GM03348 (cell line): Measurements from ENCODE around the gene MRPL37.
"Not testable (repeated sequence)": the region's sequence is repeated elsewhere in the genome, so short reads cannot be mapped to it uniquely, and the experiment has no call there.

Experiments
- DNase-seq: peaks from one replicate; pipeline ENCODE4 v3.0.0; 2012; ENCODE audit warnings: low spot score

MRPL37 gene

DNA sequence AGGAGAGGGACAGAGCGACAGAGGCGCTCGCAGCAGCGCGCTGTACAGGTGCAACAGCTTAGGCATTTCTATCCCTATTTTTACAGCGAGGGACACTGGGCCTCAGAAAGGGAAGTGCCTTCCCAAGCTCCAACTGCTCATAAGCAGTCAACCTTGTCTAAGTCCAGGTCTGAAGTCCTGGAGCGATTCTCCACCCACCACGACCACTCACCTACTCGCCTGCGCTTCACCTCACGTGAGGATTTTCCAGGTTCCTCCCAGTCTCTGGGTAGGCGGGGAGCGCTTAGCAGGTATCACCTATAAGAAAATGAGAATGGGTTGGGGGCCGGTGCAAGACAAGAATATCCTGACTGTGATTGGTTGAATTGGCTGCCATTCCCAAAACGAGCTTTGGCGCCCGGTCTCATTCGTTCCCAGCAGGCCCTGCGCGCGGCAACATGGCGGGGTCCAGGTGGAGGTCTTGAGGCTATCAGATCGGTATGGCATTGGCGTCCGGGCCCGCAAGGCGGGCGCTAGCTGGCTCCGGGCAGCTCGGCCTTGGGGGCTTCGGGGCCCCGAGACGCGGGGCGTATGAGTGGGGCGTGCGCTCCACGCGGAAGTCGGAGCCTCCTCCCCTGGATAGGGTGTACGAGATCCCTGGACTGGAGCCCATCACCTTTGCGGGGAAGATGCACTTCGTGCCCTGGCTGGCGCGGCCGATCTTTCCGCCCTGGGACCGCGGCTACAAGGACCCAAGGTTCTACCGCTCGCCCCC lies at the start of gene MRPL37, which contains the start of gene CYB5RL:
Gene MRPL37, plus strand, starts transcription at position 403 of the 754 bp plus-strand sequence. Its CDS starts 77 bp downstream, at position 480.
Gene CYB5RL, minus strand, starts transcription at position 266 of the 754 bp plus-strand sequence. CDS start 4,414 bp downstream, outside the sequence.
- peak; percentile 98 for DNase-seq

- no peak for DNase-seq
These were observed 49.0 kb upstream of the MRPL37 start for GRCh38 chr1:54151013-54151412.

- no peak for DNase-seq
These were observed 47.3 kb upstream of the MRPL37 start, which contains the start of gene CDCP2 for GRCh38 chr1:54152696-54153095. CDCP2 (minus strand) TSS chr1:54153000; CDS start chr1:54152922, 78 bp downstream.

- peak; percentile 90 for DNase-seq
These were observed 46.2 kb upstream of the MRPL37 start for GRCh38 chr1:54153535-54154439.

GRCh38 chr1:54156201-54156600 lies 43.8 kb upstream of the MRPL37 start:
- DNase-seq = no peak

DNA sequence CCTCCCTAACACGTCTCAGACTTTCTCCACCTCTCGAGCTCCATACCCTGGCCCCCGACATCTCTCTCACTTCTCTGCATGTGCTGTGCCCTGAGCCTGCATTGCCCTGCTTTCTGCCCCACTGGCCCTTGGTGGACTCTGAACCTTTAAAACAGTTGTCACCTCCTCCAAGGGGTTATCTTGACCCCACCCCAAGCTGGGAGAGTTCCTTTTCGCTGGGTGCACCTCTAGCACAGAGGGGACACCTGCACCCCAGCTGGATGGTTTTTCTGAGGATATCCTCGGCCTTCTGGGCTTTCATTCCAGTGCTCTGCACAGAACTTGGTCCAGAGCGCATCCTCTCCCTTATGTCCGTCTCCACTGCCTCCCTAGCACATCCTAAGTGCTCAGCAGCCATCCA lies 43.0 kb upstream of the MRPL37 start:
- no peak for DNase-seq

- no peak for DNase-seq
These were observed 42.6 kb upstream of the MRPL37 start for GRCh38 chr1:54157401-54157800.

DNA sequence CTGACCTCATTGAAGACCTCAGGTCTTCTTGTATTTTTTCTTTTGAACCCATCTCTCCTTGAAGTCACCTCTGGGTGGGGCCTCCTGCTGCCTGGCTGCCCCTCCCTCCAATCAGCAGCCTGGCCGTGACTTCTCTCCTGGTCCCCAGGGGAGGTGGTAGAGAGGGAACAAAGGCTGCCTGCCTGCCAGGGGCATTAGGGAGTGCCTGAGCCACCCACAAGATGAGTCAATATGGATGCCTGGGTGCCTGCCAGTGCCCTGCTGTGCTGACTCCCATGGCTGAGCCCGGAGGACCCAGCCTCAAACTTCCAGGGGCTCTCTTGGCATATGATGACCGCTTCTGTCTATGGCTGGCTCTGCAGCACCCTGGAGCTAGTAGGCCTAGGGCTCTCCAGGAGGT lies 41.9 kb upstream of the MRPL37 start:
- peak; percentile 39 for DNase-seq

DNA sequence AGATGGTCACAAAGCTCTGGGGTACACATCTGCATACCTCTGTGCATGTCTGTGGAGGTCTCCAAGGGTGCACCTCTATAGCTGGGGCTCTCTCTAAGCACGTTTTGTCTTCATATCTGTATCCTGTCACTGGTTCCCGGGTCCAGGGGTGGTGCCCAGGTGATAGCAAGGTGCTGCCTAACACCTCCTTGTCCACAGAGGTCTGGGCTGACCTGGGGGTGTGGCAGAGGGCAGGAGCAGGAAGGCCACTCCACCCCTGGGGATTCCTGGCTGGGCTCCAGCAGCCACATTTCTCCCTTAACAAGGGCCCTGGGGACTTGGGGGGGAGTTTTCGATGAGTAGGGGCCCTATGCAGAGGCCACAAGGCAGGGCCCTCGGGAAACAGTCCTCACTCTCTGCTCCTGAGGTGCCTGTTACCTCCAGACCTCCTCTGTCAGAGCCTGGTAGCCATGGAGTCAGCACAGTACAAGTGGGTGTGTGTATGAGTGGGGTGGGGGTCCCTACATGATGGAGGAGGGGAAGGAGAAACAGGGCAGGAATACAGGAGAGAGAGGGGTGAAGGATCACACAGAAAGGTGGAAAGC lies 40.1 kb upstream of the MRPL37 start:
- no peak for DNase-seq

GRCh38 chr1:54160351-54160750 lies 39.6 kb upstream of the MRPL37 start:
- no peak for DNase-seq

DNA sequence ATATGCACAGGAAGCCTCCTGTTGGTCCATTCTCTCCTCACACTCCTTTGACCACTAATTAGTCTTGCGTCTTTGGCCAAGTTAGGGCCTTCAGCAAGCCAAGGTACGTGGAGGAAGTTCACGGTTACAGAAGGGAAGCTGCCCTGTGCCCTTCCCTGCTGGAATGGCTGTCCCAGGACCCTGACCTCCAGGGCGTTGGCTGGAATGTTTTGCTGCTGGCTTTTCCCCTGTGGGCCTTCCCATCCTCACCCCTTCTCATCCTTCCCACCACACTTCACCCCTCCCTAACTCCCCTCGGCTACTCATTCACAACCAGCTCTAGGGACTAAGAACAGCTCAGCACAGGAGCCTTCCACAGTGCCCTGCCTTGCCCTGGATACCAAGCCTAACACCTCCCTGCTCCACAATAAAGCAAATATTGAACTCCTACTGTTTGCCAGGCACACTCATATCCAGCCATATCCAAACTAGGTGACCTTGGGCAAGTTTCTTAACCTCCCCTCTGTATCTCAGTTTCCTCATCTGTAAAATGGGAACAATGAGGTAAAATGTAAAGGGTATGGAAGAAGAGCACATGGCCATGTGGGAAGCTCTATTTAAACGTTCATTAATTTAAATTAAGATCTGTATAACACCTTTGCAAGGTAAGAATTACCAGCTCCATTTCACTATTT lies 38.3 kb upstream of the MRPL37 start:
- no peak for DNase-seq

- DNase-seq = no peak
These were observed 36.9 kb upstream of the MRPL37 start for GRCh38 chr1:54163051-54163450.

DNA sequence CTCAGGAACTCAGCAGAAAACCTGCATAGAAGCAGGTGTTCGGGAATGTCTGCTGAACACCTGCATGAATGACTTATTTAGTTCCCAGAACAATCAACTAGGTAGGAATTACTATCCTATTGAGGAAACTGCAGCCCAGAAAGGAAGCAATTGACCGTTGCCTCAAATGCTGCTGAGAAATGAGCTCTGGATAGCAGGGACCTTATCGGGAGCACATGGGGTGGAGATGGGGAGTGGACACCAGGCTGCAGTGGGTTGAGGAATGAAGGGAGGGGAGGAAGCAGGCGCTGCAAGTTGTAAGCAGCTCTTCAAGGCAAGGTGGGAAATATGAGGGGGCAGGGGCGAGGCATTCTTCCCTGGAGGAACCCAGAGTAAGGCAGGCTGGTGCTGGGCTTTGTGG lies 36.4 kb upstream of the MRPL37 start:
- DNase-seq = no peak

- no peak for DNase-seq
These were observed 34.8 kb upstream of the MRPL37 start for GRCh38 chr1:54165146-54165545.

DNA sequence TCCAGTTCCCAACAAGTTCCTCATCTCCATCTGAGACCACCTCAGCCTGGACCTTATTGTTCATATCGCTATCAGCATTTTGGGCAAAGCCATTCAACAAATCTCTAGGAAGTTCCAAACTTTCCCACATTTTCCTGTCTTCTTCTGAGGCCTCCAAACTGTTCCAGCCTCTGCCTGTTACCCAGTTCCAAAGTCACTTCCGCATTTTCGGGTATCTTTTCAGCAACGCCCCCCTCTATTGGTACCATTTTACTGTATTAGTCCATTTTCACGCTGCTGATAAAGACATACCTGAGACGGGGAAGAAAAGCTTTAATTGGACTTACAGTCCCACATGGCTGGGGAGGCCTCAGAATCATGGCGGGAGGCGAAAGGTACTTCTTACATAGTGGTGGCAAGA lies 33.6 kb upstream of the MRPL37 start:
- DNase-seq = not testable (repeated sequence)

DNA sequence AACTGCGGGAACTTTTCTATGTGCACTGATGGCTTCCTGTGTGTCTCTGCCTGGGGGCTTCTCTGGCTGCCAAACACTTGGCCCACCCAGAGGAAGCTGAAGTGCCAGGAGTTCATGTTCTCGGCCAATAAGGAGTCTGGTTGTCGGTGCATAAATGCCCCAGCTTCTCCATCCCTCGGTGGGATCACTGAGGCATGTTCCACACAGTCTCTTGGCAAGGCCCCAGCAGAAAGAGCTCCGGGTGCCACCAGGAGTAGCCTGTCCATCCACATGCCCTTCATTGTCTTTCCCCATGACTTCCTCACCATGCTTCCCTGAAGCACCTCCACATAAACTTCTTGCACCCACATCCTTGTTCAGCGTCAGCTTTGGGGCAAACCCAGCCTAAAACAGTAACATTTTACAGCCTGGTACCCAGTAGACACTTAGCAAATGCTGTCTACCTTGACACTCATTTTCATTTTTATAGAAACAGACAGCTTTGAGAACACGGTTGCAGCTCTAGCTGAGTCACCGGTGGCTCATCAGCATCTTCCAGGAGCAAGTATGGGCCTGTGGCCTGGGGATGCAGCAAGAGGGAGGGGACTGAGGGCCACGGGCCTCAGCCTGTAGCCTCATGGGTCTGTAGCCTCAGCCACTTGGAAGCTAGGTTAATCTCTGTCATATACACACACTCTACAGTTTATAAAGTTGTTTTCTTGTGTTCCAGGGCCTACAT lies 32.4 kb upstream of the MRPL37 start:
- peak; percentile 52 for DNase-seq

- DNase-seq = no peak
These were observed 31.6 kb upstream of the MRPL37 start for GRCh38 chr1:54168206-54168965.

GRCh38 chr1:54169068-54169467 lies 30.9 kb upstream of the MRPL37 start:
- DNase-seq = no peak

- DNase-seq = no peak
These were observed 29.0 kb upstream of the MRPL37 start for GRCh38 chr1:54171016-54171415.

GRCh38 chr1:54171606-54172005 lies 28.4 kb upstream of the MRPL37 start:
- no peak for DNase-seq
